Uterus (tissue), 2 donors: ENCODE data around the gene CALU.

Experiments used
- POLR2A ChIP-seq, 2 donors: fragments of 450-650 bp; IDR thresholded peaks; one replicate each; pipeline ENCODE4 v1.6.1; 2016; ENCODE audit warnings: antibody characterized with exemption in 2 of 2, mild to moderate bottlenecking in 1 of 2, moderate library complexity in 1 of 2
- TF ChIP-seq, protein P1 (sequence below), 4 experiments: fragments of 200-600 bp in 2 of 4; fragments of 450-650 bp in 2 of 4; sonication (generic) in 2 of 4; IDR thresholded peaks; one replicate each; pipeline ENCODE4 v1.5.1; 2016 to 2019; ENCODE audit warnings: antibody characterized with exemption in 4 of 4, mild to moderate bottlenecking in 2 of 4, moderate library complexity in 1 of 4

DNA sequence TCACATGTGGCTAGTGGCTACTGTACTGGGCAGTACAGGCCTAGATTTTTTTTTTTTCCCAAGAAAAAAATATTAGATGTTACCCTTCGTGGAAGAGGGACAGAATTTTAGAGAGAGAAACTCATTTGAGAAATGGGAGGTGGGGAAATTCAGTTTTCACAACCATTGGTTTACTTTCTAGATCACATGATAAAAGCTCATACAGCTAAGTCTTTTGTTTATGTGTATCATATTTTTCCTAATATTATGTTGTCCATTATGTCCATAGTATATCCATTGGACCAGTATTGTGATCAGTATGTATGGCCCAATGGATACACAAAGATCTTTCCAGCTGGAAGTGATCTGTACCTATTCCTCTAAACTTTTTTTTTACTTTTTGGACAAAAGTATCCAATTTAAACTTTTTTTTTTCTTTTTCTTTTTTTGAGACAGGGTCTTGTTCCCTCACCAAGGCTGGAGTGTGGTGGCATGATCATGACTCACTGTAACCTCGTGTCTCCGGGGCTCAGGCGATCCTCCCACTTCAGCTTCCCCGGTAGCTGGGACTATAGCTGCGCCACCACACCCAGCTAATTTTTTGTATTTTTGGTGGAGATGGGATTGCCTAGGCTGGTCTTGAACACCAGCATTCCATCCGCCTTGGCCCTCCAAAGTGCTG is 4.1 kb downstream of the CALU start:
- TF ChIP-seq, protein P1, sequence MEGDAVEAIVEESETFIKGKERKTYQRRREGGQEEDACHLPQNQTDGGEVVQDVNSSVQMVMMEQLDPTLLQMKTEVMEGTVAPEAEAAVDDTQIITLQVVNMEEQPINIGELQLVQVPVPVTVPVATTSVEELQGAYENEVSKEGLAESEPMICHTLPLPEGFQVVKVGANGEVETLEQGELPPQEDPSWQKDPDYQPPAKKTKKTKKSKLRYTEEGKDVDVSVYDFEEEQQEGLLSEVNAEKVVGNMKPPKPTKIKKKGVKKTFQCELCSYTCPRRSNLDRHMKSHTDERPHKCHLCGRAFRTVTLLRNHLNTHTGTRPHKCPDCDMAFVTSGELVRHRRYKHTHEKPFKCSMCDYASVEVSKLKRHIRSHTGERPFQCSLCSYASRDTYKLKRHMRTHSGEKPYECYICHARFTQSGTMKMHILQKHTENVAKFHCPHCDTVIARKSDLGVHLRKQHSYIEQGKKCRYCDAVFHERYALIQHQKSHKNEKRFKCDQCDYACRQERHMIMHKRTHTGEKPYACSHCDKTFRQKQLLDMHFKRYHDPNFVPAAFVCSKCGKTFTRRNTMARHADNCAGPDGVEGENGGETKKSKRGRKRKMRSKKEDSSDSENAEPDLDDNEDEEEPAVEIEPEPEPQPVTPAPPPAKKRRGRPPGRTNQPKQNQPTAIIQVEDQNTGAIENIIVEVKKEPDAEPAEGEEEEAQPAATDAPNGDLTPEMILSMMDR (IDR thresholded peaks at IDR 0.05): no peak
- no peak for TF ChIP-seq POLR2A (IDR thresholded peaks at IDR 0.05)
